Keratinocyte (primary cell): ENCODE results near the gene STIM1. TPM values are rescaled to one million over a fixed set of nuclear protein-coding genes. Genes with fewer than 3 reads are reported as not detected.

Experiments
- DNase-seq: peaks from one replicate; pipeline ENCODE4 v3.0.0-alpha.2; 2011; ENCODE audit warnings: low read depth, missing footprints, low spot score
- FAIRE-seq: peaks from 2 replicates; lab custom pipeline; 2011; peaks lifted over from hg19 to GRCh38; lab: Jason Lieb, UNC
- H2AFZ ChIP-seq: 2 replicates; pipeline ENCODE4 v1.6.0; 2012; ENCODE audit warnings: low read length, control low read depth, inconsistent platforms; ENCODE audit not compliant: control insufficient read depth
- H3K27ac ChIP-seq: 2 replicates; pipeline ENCODE4 v1.5.1; 2011; ENCODE audit warnings: low read length; ENCODE audit not compliant: control insufficient read depth, insufficient read depth
- H3K27me3 ChIP-seq: 3 replicates; pipeline ENCODE4 v1.6.0; 2011; ENCODE audit warnings: low read length; ENCODE audit not compliant: control insufficient read depth, insufficient read depth; ENCODE audit errors: extremely low read depth
- H3K36me3 ChIP-seq, 2 experiments: 2 replicates in 1 of 2; 3 replicates in 1 of 2; pipeline ENCODE4 v1.5.1; 2011; ENCODE audit warnings: low read length in 2 of 2, mild to moderate bottlenecking in 1 of 2; ENCODE audit not compliant: control insufficient read depth in 2 of 2, insufficient read depth in 2 of 2; ENCODE audit errors: extremely low read depth in 1 of 2
- H3K4me1 ChIP-seq: 3 replicates; pipeline ENCODE4 v1.5.1; 2011; ENCODE audit warnings: low read length; ENCODE audit not compliant: control insufficient read depth, insufficient read depth; ENCODE audit errors: extremely low read depth
- H3K4me2 ChIP-seq: 3 replicates; pipeline ENCODE4 v1.6.0; 2011; ENCODE audit warnings: low read depth, low read length; ENCODE audit not compliant: control insufficient read depth, insufficient read depth; ENCODE audit errors: extremely low read depth
- H3K4me3 ChIP-seq, 3 experiments: fragments of 200-600 bp in 1 of 3; sonication (generic) in 1 of 3; 2 replicates in 2 of 3; 3 replicates in 1 of 3; pipeline ENCODE4 v1.5.1; 2011 to 2016; ENCODE audit warnings: low read length in 3 of 3, mild to moderate bottlenecking in 3 of 3, control low read depth in 2 of 3, inconsistent platforms in 1 of 3, low read depth in 1 of 3, mixed read lengths in 1 of 3, mixed run types in 1 of 3, moderate library complexity in 1 of 3; ENCODE audit not compliant: control insufficient read depth in 2 of 3, insufficient read depth in 2 of 3; ENCODE audit errors: extremely low read depth in 1 of 3
- H3K79me2 ChIP-seq: 2 replicates; pipeline ENCODE4 v1.6.0; 2012; ENCODE audit warnings: low read length; ENCODE audit not compliant: control insufficient read depth, insufficient read depth
- H3K9ac ChIP-seq: 3 replicates; pipeline ENCODE4 v1.6.0; 2011; ENCODE audit warnings: low read length; ENCODE audit not compliant: control insufficient read depth, insufficient read depth; ENCODE audit errors: extremely low read depth
- H3K9me1 ChIP-seq: 3 replicates; pipeline ENCODE4 v1.6.0; 2011; ENCODE audit warnings: low read length; ENCODE audit not compliant: control insufficient read depth, insufficient read depth; ENCODE audit errors: extremely low read depth
- H3K9me3 ChIP-seq: 2 replicates; pipeline ENCODE4 v1.5.1; 2012; ENCODE audit warnings: low read depth, low read length; ENCODE audit not compliant: control insufficient read depth
- H4K20me1 ChIP-seq: 3 replicates; pipeline ENCODE4 v1.6.0; 2011; ENCODE audit warnings: low read length; ENCODE audit not compliant: control insufficient read depth, insufficient read depth; ENCODE audit errors: extremely low read depth
- CTCF ChIP-seq, 3 experiments: IDR thresholded peaks in 1 of 3; conservative IDR thresholded peaks in 1 of 3; optimal IDR thresholded peaks in 1 of 3; 2 replicates in 2 of 3; 3 replicates in 1 of 3; pipeline versions ENCODE3 to v1.5.1; 2011; ENCODE audit warnings: low read length in 3 of 3, mild to moderate bottlenecking in 3 of 3, moderate library complexity in 2 of 3, control low read depth in 1 of 3, inconsistent platforms in 1 of 3; ENCODE audit not compliant: insufficient read depth in 2 of 3; ENCODE audit errors: extremely low read depth in 1 of 3
- EZH2 ChIP-seq: IDR thresholded peaks from one replicate; pipeline ENCODE4 v1.6.1; 2012; ENCODE audit warnings: inconsistent platforms, mild to moderate bottlenecking, low read length, moderate library complexity
- dilution Hi-C: fragments of 300-500 bp; cut with MboI; formaldehyde crosslinking; loops from one replicate; pipeline ENCODE4 v1.7.0; 2020; ENCODE audit warnings: low sequenced_read_pairs; ENCODE audit not compliant: extremely low pct_ligation_motif_present
- polyA plus RNA-seq, 5 experiments: library from polyadenylated mRNA; depleted of rRNA in 3 of 5; stranded (reverse) in 3 of 5; stranded (forward) in 1 of 5; unstranded in 1 of 5; fragments of >200 nt; gene quantifications; 1 replicate in 1 of 5; 2 replicates in 3 of 5; 3 replicates in 1 of 5; pipeline versions ENCODE4 v1.2.1 to v1.2.3, GENCODE V29; 2011 to 2012; ENCODE audit warnings: missing spikeins in 2 of 5, low read depth in 1 of 5, low replicate concordance in 1 of 5

Gene STIM1
- polyA plus RNA-seq, 1 donor (not counting 4 experiments of a cell fraction or from before 2014, with no cell fraction given), result 23.7 TPM

- Histone ChIP-seq H3K36me3 (peaks cover 0 to 2% of the 10 kb centered on the region in 2 experiments), H3K4me2 (no peak overlapping the region), H4K20me1 (no peaks in the 10 kb centered on the region), H3K4me3 (no peak overlapping the region), H3K9me3 (no peaks in the 10 kb centered on the region), H3K9me1 (no peaks in the 10 kb centered on the region), H3K79me2 (peaks cover 38% of the 10 kb centered on the region), H2AFZ (no peak overlapping the region), H3K4me1 (peaks cover 4% of the 10 kb centered on the region), H3K27me3 (no peaks in the 10 kb centered on the region), H3K9ac (no peak overlapping the region), H3K27ac (no peak overlapping the region)
- FAIRE-seq (no peak), DNase-seq (no peak)
- no peak for TF ChIP-seq CTCF (optimal IDR thresholded peaks at IDR 0.05 in 1 of 3, IDR thresholded peaks at IDR 0.05 in 1 of 3, conservative IDR thresholded peaks at IDR 0.05 in 1 of 3; ENCODE audit: extremely low read depth in 1 of 3, insufficient read depth in 2 of 3, low read length in 3 of 3)
- no peak for TF ChIP-seq EZH2
- dilution Hi-C loops, result no loop called here
These were observed 35.3 kb downstream of the STIM1 start for GRCh38 chr11:3890806-3891205.

- Histone ChIP-seq H3K4me3 (no peak overlapping the region), H4K20me1 (no peaks in the 10 kb centered on the region), H3K27me3 (no peaks in the 10 kb centered on the region), H3K9ac (no peak overlapping the region), H3K9me3 (no peaks in the 10 kb centered on the region), H3K79me2 (peaks cover 42% of the 10 kb centered on the region), H3K4me2 (no peak overlapping the region), H3K9me1 (no peaks in the 10 kb centered on the region), H3K27ac (no peak overlapping the region), H3K36me3 (peaks cover 0 to 2% of the 10 kb centered on the region in 2 experiments), H2AFZ (no peak overlapping the region), H3K4me1 (no peaks in the 10 kb centered on the region)
- DNase-seq (no peak), FAIRE-seq (no peak)
- no peak for TF ChIP-seq EZH2
- no peak for TF ChIP-seq CTCF (optimal IDR thresholded peaks at IDR 0.05 in 1 of 3, IDR thresholded peaks at IDR 0.05 in 1 of 3, conservative IDR thresholded peaks at IDR 0.05 in 1 of 3; ENCODE audit: extremely low read depth in 1 of 3, insufficient read depth in 2 of 3, low read length in 3 of 3)
- dilution Hi-C loops, result no loop called here
These were observed 36.3 kb downstream of the STIM1 start for GRCh38 chr11:3891751-3892150.
